DOHH2 (cell line): ENCODE data around the gene SMOC1.

Experiments
- CTCF ChIP-seq: fragments of 200-600 bp; sonication (generic); IDR thresholded peaks from one replicate; pipeline ENCODE4 v1.5.1; 2014; ENCODE audit warnings: antibody characterized with exemption, mild to moderate bottlenecking, low read depth, low read length; ENCODE audit not compliant: poor library complexity, severe bottlenecking
- EZH2phosphoT487 ChIP-seq: fragments of 200-600 bp; sonication (generic); IDR thresholded peaks from 2 replicates; pipeline ENCODE4 v1.6.1; 2017; ENCODE audit warnings: borderline replicate concordance, mild to moderate bottlenecking, antibody characterized with exemption, low read length, moderate library complexity, mixed read lengths

- no peak for TF ChIP-seq CTCF
- no peak for TF ChIP-seq EZH2phosphoT487
These were observed 10.8 kb upstream of the SMOC1 start for GRCh38 chr14:69868363-69868963.
